CD4-positive, alpha-beta T cell (primary cell): ENCODE results near the gene SRSF7. TPM values are rescaled to one million over a fixed set of nuclear protein-coding genes. Genes with fewer than 3 reads are reported as not detected.

Source experiments
- ATAC-seq: fragments of 200-7000 bp; cut with Tn5 transposase; one replicate; pipeline ENCODE4 v1.10.0; 2022; ENCODE audit warnings: mild to moderate bottlenecking; ENCODE audit not compliant: poor library complexity
- CTCF ChIA-PET: fragments of 350-600 bp; sonication (Branson Sonifier 250); formaldehyde crosslinking; loops from one replicate; lab custom pipeline; 2021; ENCODE audit warnings: antibody characterized with exemption, inconsistent platforms; lab: Charles Lee
- POLR2A ChIA-PET: fragments of 350-600 bp; sonication (Branson Sonifier 250); formaldehyde crosslinking; loops from one replicate; lab custom pipeline; 2021; ENCODE audit warnings: antibody characterized with exemption, inconsistent platforms; lab: Charles Lee
- DNase-seq, 14 experiments: peaks; one replicate each; pipeline ENCODE4 v3.0.0-alpha.2; 2013 to 2020; ENCODE audit warnings: mixed read lengths in 2 of 14
- H3K27ac ChIP-seq, 2 donors: one replicate each; pipeline versions ENCODE4 v1.5.1 to v1.7.0; 2013; ENCODE audit warnings: low read length in 2 of 2, low read depth in 1 of 2, mild to moderate bottlenecking in 1 of 2
- H3K27me3 ChIP-seq, 2 experiments: 1 replicate in 1 of 2; 2 replicates in 1 of 2; pipeline versions ENCODE4 v1.6.1 to v1.7.0; 2013; ENCODE audit warnings: low read length in 2 of 2, control low read depth in 1 of 2, mild to moderate bottlenecking in 1 of 2, moderate library complexity in 1 of 2; ENCODE audit not compliant: insufficient read depth in 2 of 2, control insufficient read depth in 1 of 2
- H3K36me3 ChIP-seq: one replicate; pipeline ENCODE4 v1.6.1; 2013; ENCODE audit warnings: low read length, control low read depth; ENCODE audit not compliant: insufficient read depth
- H3K4me1 ChIP-seq: one replicate; pipeline ENCODE4 v1.6.1; 2013; ENCODE audit warnings: low read length, control low read depth; ENCODE audit not compliant: insufficient read depth
- H3K4me3 ChIP-seq: one replicate; pipeline ENCODE4 v1.5.1; 2013; ENCODE audit warnings: mild to moderate bottlenecking, low read length, moderate library complexity
- H3K9me3 ChIP-seq, 2 experiments: 1 replicate in 1 of 2; 2 replicates in 1 of 2; pipeline versions ENCODE4 v1.6.1 to v1.7.0; 2013; ENCODE audit warnings: low read length in 2 of 2, mild to moderate bottlenecking in 2 of 2, control low read depth in 1 of 2, moderate library complexity in 1 of 2; ENCODE audit not compliant: control insufficient read depth in 1 of 2, insufficient read depth in 1 of 2
- H3K27ac Mint-ChIP-seq: one replicate; pipeline ENCODE4 v1.8.0; 2020; ENCODE audit warnings: mixed read lengths
- H3K27me3 Mint-ChIP-seq: one replicate; pipeline ENCODE4 v1.8.0; 2021; ENCODE audit warnings: mixed read lengths
- H3K36me3 Mint-ChIP-seq: one replicate; pipeline ENCODE4 v1.8.0; 2021; ENCODE audit warnings: low read depth, mixed read lengths
- H3K4me1 Mint-ChIP-seq: one replicate; pipeline ENCODE4 v1.8.0; 2021; ENCODE audit warnings: low read depth, mixed read lengths
- H3K4me3 Mint-ChIP-seq: one replicate; pipeline ENCODE4 v1.8.0; 2020; ENCODE audit warnings: mild to moderate bottlenecking, mixed read lengths
- H3K9me3 Mint-ChIP-seq: one replicate; pipeline ENCODE4 v1.8.0; 2020; ENCODE audit warnings: mixed read lengths
- intact Hi-C, 2 experiments: fragments of 100-400 bp; cut with DNase I in 1 of 2; cut with micrococcal nuclease in 1 of 2; formaldehyde crosslinking; loops; one replicate each; pipeline versions ENCODE4 v1.15.1 to v1.9.0; 2023 to 2025; cut with DNase I, micrococcal nuclease
- total RNA-seq, 174 experiments: library from RNA in 2 of 174; stranded (reverse) in 2 of 174; gene quantifications; one replicate each; pipeline ENCODE4 v1.2.3 and lab custom pipeline; 2021 to 2026
- TF ChIP-seq, protein P1 (sequence below): fragments of 200-600 bp; IDR thresholded peaks from one replicate; pipeline ENCODE4 v1.8.0; 2022; ENCODE audit warnings: antibody characterized with exemption, mild to moderate bottlenecking

Gene SRSF7
- total RNA-seq, 2 experiments from 2014 or later, result 550 to 557 TPM

GRCh38 chr2:38731684-38732221, 19.4 kb downstream of the SRSF7 start:
- Mint-ChIP-seq H3K27me3 (no peaks in the 10 kb centered on the region), H3K27ac (no peak overlapping the region), H3K4me3 (no peak overlapping the region), H3K36me3 (peaks cover 58% of the 10 kb centered on the region), H3K4me1 (peaks cover 13% of the 10 kb centered on the region), H3K9me3 (no peaks in the 10 kb centered on the region)
- no peaks in the 10 kb centered on the region for H3K27me3 ChIP-seq
- ChIA-PET POLR2A (interaction anchor here (1.2 to 4.2 kb wide), 2 partner anchors 18 to 128 kb away, joined by 3 to 38 read pairs; partner anchors contain the start of gene SRSF7), CTCF (interaction anchor here (1.0 kb wide), 1 partner anchor 9 kb away, joined by 3 read pairs; no protein-coding TSS in a partner anchor)
- no peak overlapping the region for H3K27ac ChIP-seq
- no peak overlapping the region for H3K4me3 ChIP-seq
- peaks cover 69% of the 10 kb centered on the region for H3K36me3 ChIP-seq
- TF ChIP-seq, protein P1, sequence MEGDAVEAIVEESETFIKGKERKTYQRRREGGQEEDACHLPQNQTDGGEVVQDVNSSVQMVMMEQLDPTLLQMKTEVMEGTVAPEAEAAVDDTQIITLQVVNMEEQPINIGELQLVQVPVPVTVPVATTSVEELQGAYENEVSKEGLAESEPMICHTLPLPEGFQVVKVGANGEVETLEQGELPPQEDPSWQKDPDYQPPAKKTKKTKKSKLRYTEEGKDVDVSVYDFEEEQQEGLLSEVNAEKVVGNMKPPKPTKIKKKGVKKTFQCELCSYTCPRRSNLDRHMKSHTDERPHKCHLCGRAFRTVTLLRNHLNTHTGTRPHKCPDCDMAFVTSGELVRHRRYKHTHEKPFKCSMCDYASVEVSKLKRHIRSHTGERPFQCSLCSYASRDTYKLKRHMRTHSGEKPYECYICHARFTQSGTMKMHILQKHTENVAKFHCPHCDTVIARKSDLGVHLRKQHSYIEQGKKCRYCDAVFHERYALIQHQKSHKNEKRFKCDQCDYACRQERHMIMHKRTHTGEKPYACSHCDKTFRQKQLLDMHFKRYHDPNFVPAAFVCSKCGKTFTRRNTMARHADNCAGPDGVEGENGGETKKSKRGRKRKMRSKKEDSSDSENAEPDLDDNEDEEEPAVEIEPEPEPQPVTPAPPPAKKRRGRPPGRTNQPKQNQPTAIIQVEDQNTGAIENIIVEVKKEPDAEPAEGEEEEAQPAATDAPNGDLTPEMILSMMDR, result no peak
- peak in 1 of 14 experiments; percentile 14 for DNase-seq
- H3K9me3 ChIP-seq, result no peaks in the 10 kb centered on the region
- H3K4me1 ChIP-seq, result no peaks in the 10 kb centered on the region
- intact Hi-C loops, result loop anchor here in 1 of 2 experiments (10.0 kb wide), 1 partner anchor 417 kb away; no protein-coding TSS in a partner anchor
- no peak for ATAC-seq

GRCh38 chr2:38731090-38731489, 20.1 kb downstream of the SRSF7 start:
- Histone ChIP-seq H3K9me3 (no peaks in the 10 kb centered on the region), H3K36me3 (peaks cover 69% of the 10 kb centered on the region), H3K27me3 (no peaks in the 10 kb centered on the region), H3K4me1 (no peaks in the 10 kb centered on the region), H3K27ac (no peak overlapping the region), H3K4me3 (no peak overlapping the region)
- H3K27ac Mint-ChIP-seq, result no peak overlapping the region
- no peaks in the 10 kb centered on the region for H3K9me3 Mint-ChIP-seq
- TF ChIP-seq, protein P1, result no peak
- peaks cover 13% of the 10 kb centered on the region for H3K4me1 Mint-ChIP-seq
- peak in 1 of 14 experiments; percentile 20 for DNase-seq
- intact Hi-C loops, result loop anchor here in 1 of 2 experiments (10.0 kb wide), 1 partner anchor 416 kb away; no protein-coding TSS in a partner anchor
- no peak for ATAC-seq
- H3K4me3 Mint-ChIP-seq, result no peak overlapping the region
- ChIA-PET CTCF (no interaction called here), POLR2A (no interaction called here)
- no peaks in the 10 kb centered on the region for H3K27me3 Mint-ChIP-seq
- H3K36me3 Mint-ChIP-seq, result peaks cover 53% of the 10 kb centered on the region

DNA sequence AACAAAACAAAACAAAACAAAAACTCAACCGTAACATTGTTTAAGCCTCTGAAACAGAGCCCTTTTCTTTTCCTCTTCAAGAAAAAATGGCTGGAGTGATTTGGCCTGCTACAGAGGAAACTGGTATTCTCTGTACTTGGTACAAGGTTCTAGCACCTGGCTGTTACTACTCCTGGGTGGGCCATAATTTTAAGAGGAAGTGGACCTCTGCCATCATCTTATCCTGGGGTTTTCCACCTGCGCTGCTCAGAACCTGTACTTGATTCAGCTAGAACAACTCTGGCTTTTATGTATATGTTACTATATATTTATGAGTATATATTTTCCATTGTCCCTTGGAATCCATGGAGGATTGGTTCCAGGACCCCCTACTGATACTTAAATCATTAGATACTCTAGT, 22.5 kb downstream of the SRSF7 start:
- POLR2A ChIA-PET, result no interaction called here
- DNase-seq (no peak), ATAC-seq (no peak)
- Histone ChIP-seq H3K4me1 (peaks cover 11% of the 10 kb centered on the region), H3K27ac (no peak overlapping the region), H3K9me3 (no peaks in the 10 kb centered on the region), H3K4me3 (no peak overlapping the region), H3K27me3 (no peaks in the 10 kb centered on the region), H3K36me3 (peaks cover 53% of the 10 kb centered on the region)
- peaks cover 18% of the 10 kb centered on the region for H3K4me1 Mint-ChIP-seq
- H3K36me3 Mint-ChIP-seq, result peaks cover 39% of the 10 kb centered on the region
- TF ChIP-seq, protein P1, result no peak
- no peaks in the 10 kb centered on the region for H3K9me3 Mint-ChIP-seq
- no peak overlapping the region for H3K4me3 Mint-ChIP-seq
- CTCF ChIA-PET, result interaction anchor here (1.3 kb wide), 1 partner anchor 147 kb away, joined by 3 read pairs; no protein-coding TSS in a partner anchor
- intact Hi-C loops, result no loop called here
- H3K27ac Mint-ChIP-seq, result no peak overlapping the region
- H3K27me3 Mint-ChIP-seq, result no peaks in the 10 kb centered on the region
